ENCODE measurements around the gene GANC.

The GANC gene

GRCh38 chr15:42348083-42348482 lies 75.1 kb downstream of the GANC start:
- DNase-seq: no peak

DNA sequence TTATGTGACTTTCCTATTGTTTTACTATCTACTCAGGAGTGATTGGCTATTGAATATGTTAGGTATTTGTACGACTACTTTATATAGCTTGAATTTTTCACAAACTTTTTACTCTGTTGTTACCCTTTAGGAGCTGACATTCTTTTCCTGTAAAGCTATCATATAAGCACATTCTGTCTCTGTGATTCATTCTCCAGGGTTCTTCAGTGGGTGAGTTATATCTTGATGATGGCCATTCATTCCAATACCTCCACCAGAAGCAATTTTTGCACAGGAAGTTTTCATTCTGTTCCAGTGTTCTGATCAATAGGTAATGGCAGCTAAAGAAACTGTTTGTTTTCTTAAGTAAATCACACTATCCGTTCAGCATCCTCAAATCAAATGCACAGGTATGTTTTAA lies 76.2 kb downstream of the GANC start:
- no peak for DNase-seq

GRCh38 chr15:42352401-42352800 lies 79.4 kb downstream of the GANC start:
- DNase-seq: no peak

GRCh38 chr15:42353061-42353460 lies 80.1 kb downstream of the GANC start:
- DNase-seq: no peak

GRCh38 chr15:42354824-42355223 lies 81.8 kb downstream of the GANC start:
- DNase-seq: no peak

DNA sequence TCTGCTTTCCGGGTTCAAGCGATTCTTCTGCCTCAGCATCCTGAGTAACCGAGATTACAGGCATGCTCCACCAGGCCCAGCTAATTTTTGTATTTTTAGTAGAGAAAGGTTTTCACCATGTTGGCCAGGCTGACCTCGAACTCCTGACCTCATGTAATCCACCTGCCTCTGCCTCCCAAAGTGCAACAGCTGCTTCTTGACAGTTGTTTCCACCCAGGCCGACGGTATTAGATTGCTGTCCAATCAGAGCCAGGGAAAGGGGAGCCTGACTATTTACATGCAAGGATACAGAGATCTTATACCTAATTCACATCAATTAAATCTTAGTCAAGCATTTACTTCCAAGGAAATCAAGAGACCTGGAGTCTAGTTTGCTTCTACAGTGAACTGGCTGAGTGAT lies 82.3 kb downstream of the GANC start:
- no peak for DNase-seq

GRCh38 chr15:42356851-42357250 lies 83.8 kb downstream of the GANC start:
- DNase-seq: no peak

- no peak for DNase-seq
Measured at GRCh38 chr15:42358141-42358540, 85.1 kb downstream of the GANC start.

DNA sequence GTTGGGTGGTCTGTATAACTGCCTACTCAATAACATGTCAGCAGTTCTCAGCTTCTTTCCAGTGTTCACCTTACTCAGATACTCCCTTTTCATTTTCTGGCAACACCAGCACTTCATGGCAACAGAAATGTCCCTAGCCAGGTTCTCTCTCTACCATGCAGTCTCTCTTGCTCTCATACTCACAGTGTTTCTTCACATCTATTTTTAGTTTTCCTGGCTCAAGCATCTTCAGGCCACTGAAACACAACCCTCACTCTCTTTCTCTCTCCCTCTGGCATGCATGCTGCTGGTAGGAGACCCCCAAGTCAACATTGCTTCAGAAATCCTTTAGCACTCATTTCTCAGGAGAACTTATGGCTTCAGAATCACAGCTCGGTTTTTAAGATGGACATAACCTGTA lies 86.2 kb downstream of the GANC start, which contains the start of gene CAPN3:
Gene CAPN3 (plus strand): TSS at position 253 of the 400 bp plus-strand sequence. CDS start 305 bp downstream, outside the sequence.
- no peak for DNase-seq

- no peak for DNase-seq
Measured at GRCh38 chr15:42359985-42360384, 87.0 kb downstream of the GANC start.

- DNase-seq: no peak
Measured at GRCh38 chr15:42360535-42361112, 87.6 kb downstream of the GANC start.

GRCh38 chr15:42363487-42363886 lies 90.5 kb downstream of the GANC start:
- no peak for DNase-seq

- DNase-seq: no peak
Measured at GRCh38 chr15:42363942-42364341, 90.9 kb downstream of the GANC start.

GRCh38 chr15:42364529-42364928 lies 91.5 kb downstream of the GANC start:
- DNase-seq: no peak

DNA sequence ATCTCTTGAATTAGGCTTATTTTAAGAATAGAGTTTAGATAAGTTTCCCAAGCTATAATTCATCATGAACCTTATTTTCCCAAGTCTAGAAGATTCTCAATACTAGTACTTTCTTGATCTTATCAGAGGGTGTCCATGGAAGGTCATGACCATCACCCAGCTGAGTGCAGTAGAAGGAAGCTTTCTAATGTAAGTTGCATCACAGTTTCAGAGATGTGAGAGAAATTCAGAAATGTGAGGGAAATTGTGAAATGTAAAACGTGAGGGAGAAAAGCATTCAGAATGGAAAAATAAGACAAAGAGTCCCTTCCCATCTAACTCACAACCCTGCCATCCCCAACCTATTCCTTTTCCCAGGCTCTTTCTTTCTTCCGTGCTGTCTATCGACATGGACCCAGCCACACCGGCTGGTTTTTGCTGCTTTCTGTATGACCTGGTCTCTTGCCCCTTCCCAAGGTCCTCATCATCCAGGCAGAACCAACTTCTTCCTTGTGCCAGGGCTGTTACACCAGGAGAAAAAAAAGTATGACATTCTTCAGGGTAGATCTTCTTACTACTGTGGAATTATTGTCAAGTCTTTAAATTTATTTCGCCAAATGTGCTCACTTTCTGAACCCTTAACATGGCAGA lies 93.0 kb downstream of the GANC start:
- no peak for DNase-seq

GRCh38 chr15:42367041-42367440 lies 94.0 kb downstream of the GANC start:
- no peak for DNase-seq

DNA sequence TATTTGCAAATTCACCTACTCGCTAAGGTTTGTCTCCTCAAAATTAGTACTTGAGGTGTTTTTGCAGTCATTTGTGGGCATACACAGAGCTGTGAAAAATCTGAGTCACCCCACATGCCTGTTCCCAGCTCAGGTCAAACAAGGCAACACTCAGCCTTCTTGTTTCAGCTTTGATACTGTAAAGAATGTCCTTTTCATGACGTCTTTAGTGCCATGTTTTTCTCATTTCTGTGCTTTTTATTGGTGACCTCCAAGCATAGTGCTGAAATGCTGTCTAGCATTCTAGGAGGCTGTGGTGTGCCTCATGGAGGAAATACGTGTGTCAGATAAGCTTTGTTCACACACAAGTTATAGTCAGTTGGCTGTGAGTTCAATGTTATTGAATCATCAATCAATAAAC lies 95.1 kb downstream of the GANC start:
- no peak for DNase-seq

GRCh38 chr15:42371096-42371495 lies 98.1 kb downstream of the GANC start:
- DNase-seq: no peak

DNA sequence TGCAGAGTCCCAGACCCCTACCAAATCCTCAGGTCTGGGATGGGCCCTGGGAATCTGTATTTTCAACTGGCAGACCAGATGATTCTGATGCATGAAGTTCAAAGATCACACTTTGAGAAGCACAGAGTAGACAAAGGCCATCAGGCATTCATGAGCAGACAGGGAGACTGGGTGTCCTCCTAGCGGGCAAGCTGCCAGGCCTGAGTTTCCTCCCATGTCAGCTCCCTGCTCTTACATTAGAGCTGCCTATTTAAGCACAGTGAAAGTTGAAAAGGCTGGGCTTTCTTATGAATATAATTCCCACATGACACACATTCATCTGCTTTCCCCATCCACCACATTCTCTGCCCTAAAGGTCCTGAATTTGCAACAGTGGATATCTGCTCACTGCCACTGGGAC lies 100.3 kb downstream of the GANC start:
- DNase-seq: no peak

DNA sequence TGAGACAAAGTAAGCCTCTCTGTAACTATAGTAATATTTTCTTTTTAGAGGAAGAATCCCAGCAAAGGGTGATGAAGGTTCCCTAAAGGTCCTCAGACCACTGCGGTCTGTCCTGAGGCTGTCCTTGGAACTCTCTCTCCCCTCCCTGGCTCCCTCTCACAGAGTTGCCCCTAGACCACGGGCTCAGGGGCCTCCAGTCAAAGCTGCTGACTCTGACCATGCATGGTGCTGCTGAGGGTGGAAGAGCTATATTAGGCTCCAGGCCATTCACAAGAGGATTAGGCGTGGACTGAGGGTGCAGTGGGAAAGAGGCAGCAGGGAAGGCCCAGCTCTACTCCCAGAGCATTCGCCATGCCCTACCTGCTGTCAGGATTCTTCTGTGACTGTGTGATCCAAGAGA lies 100.9 kb downstream of the GANC start:
- DNase-seq: no peak

GRCh38 chr15:42374810-42375209 lies 101.8 kb downstream of the GANC start:
- DNase-seq: no peak

DNA sequence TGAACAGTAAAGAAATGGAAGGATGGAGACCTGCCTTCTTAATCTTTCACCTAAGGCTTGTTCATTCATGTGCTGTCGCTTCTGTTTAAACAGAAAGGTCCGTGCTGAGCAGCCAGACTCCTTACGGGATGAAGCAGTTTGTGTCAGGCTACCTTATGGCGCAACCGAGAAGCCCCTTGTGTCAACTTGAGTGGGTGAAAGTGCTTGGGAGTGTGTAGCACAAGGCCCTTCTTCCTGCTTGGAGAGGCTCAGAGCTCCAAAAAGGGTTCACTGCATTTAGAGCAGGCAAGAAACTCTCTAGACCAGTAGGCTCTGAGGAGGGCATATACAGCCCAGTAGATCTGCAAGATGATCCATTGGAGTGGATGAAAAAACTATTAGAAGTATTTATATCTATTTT lies 102.3 kb downstream of the GANC start:
- DNase-seq: no peak

DNA sequence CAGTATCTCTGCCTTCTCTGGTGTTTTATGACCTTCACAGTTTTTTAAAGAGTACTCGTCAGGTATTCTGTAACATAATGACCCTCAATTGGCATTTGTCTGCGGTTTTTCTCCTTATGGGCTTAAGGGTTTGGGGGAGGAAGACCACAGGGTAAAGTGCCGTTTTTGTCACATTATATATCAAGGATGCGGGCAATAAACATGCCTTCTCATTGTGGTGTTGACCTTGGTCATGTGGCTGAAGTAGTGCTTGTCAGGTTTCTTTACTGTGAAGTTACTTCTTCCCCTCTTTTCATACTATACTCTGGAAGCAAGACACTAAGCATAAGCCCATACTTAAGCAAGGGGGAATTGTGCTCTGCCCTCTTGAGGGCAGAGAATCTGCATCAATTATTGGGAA lies 102.9 kb downstream of the GANC start:
- DNase-seq: no peak

GRCh38 chr15:42378011-42378410 lies 105.0 kb downstream of the GANC start:
- no peak for DNase-seq

DNA sequence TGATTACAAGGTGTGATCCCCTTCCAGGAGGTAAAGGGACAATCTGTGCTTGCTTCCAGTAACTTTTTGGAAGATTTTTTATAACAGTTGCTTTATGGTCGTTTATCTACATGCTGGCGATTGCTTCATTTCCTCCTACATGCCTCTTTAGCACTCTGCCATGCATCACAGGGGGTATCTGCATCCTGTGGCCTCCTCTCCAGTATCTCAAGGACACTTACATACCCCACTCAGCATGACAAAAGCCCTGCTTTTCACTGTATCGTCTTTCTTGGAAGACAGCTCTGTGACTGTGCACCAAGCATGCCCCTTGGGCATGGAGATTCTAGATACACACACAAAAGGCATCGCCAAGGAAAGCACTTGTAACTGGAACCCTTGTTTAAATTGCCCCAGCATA lies 111.6 kb downstream of the GANC start:
- DNase-seq: no peak
